Skeletal muscle satellite cell (primary cell): ENCODE results near the gene LOC128125822.
A peak's percentile ranks its signal among the peaks of the same experiment; 100 is the strongest.
"Not testable (repeated sequence)": the region's sequence is repeated elsewhere in the genome, so short reads cannot be mapped to it uniquely, and the experiment has no call there.

ENCODE experiments used
- H3K27me3 ChIP-seq: 2 replicates; pipeline ENCODE4 v1.7.0; 2013; ENCODE audit warnings: low read length; ENCODE audit not compliant: control insufficient read depth, insufficient read depth
- H3K36me3 ChIP-seq: 2 replicates; pipeline ENCODE4 v1.7.0; 2013; ENCODE audit warnings: mild to moderate bottlenecking, control low read depth, low read length; ENCODE audit not compliant: insufficient read depth
- H3K4me1 ChIP-seq: 2 replicates; pipeline ENCODE4 v1.7.0; 2013; ENCODE audit warnings: low read length; ENCODE audit not compliant: control insufficient read depth, insufficient read depth
- H3K4me2 ChIP-seq: 2 replicates; pipeline ENCODE4 v1.7.0; 2013; ENCODE audit warnings: mild to moderate bottlenecking, low read length
- H3K4me3 ChIP-seq: 2 replicates; pipeline ENCODE4 v1.7.0; 2013; ENCODE audit warnings: low read length
- H3K9ac ChIP-seq: 2 replicates; pipeline ENCODE4 v1.7.0; 2013; ENCODE audit warnings: mild to moderate bottlenecking, low read depth, low read length, moderate library complexity
- H3K9me3 ChIP-seq: replicated peaks from 2 replicates; pipeline ENCODE4 v1.7.0; 2013; ENCODE audit warnings: mild to moderate bottlenecking, control low read depth, low read length

Gene LOC128125822

GRCh38 chr6:63572044-63572746 is at the start of gene LOC128125822, which contains the start of gene PTP4A1:
LOC128125822 (plus strand) TSS chr6:63572480.
PTP4A1 (plus strand) TSS chr6:63572480; CDS start chr6:63576881, 4,401 bp downstream.
- Histone ChIP-seq H3K27me3 (no peaks in the 10 kb centered on the region), H3K9ac (peak within 1 kb of the TSS; percentile 98), H3K36me3 (peaks cover 13% of the 10 kb centered on the region), H3K4me2 (peak within 1 kb of the TSS; percentile 84), H3K4me3 (peak within 1 kb of the TSS; percentile 93), H3K9me3 (no peaks in the 10 kb centered on the region), H3K4me1 (peaks cover 14% of the 10 kb centered on the region)

- not testable (repeated sequence) for H3K9me3 ChIP-seq, H3K36me3 ChIP-seq, H3K4me2 ChIP-seq, H3K4me1 ChIP-seq, H3K9ac ChIP-seq, H3K27me3 ChIP-seq, H3K4me3 ChIP-seq
These were observed 49.4 kb upstream of the LOC128125822 start for GRCh38 chr6:63522911-63523287.

GRCh38 chr6:63523630-63524029 is 48.6 kb upstream of the LOC128125822 start:
- Histone ChIP-seq H3K4me3 (no peak overlapping the region), H3K4me2 (no peak overlapping the region), H3K4me1 (peaks cover 7% of the 10 kb centered on the region), H3K9ac (no peak overlapping the region), H3K36me3 (no peaks in the 10 kb centered on the region), H3K9me3 (no peaks in the 10 kb centered on the region), H3K27me3 (no peaks in the 10 kb centered on the region)

GRCh38 chr6:63525186-63525878 is 46.9 kb upstream of the LOC128125822 start:
- Histone ChIP-seq H3K9ac (no peak overlapping the region), H3K4me1 (peaks cover 7% of the 10 kb centered on the region), H3K27me3 (no peaks in the 10 kb centered on the region), H3K4me3 (no peak overlapping the region), H3K9me3 (no peaks in the 10 kb centered on the region), H3K4me2 (no peak overlapping the region), H3K36me3 (no peaks in the 10 kb centered on the region)

- Histone ChIP-seq H3K9me3 (no peaks in the 10 kb centered on the region), H3K27me3 (no peaks in the 10 kb centered on the region), H3K36me3 (no peaks in the 10 kb centered on the region), H3K4me2 (no peak overlapping the region), H3K4me1 (peaks cover 7% of the 10 kb centered on the region), H3K4me3 (no peak overlapping the region), H3K9ac (no peak overlapping the region)
These were observed 45.3 kb upstream of the LOC128125822 start for GRCh38 chr6:63526931-63527330.

- no peaks in the 10 kb centered on the region for H3K36me3 ChIP-seq
- no peaks in the 10 kb centered on the region for H3K9me3 ChIP-seq
- peaks cover 7% of the 10 kb centered on the region for H3K4me1 ChIP-seq
- no peak overlapping the region for H3K4me2 ChIP-seq
- H3K27me3 ChIP-seq, result no peaks in the 10 kb centered on the region
- no peak overlapping the region for H3K9ac ChIP-seq
- no peak overlapping the region for H3K4me3 ChIP-seq
These were observed 44.4 kb upstream of the LOC128125822 start for GRCh38 chr6:63527658-63528514.

- Histone ChIP-seq H3K27me3 (no peaks in the 10 kb centered on the region), H3K9ac (no peak overlapping the region), H3K4me1 (peaks cover 7% of the 10 kb centered on the region), H3K9me3 (no peaks in the 10 kb centered on the region), H3K36me3 (no peaks in the 10 kb centered on the region), H3K4me2 (no peak overlapping the region), H3K4me3 (no peak overlapping the region)
These were observed 42.8 kb upstream of the LOC128125822 start for GRCh38 chr6:63529498-63529897.

- Histone ChIP-seq H3K9me3 (no peaks in the 10 kb centered on the region), H3K4me2 (no peak overlapping the region), H3K4me1 (peaks cover 7% of the 10 kb centered on the region), H3K9ac (no peak overlapping the region), H3K4me3 (no peak overlapping the region), H3K27me3 (no peaks in the 10 kb centered on the region), H3K36me3 (no peaks in the 10 kb centered on the region)
These were observed 42.1 kb upstream of the LOC128125822 start for GRCh38 chr6:63530182-63530581.

GRCh38 chr6:63530991-63531390 is 41.3 kb upstream of the LOC128125822 start:
- no peak overlapping the region for H3K4me2 ChIP-seq
- no peaks in the 10 kb centered on the region for H3K9me3 ChIP-seq
- peaks cover 7% of the 10 kb centered on the region for H3K4me1 ChIP-seq
- H3K9ac ChIP-seq, result no peak overlapping the region
- H3K4me3 ChIP-seq, result no peak overlapping the region
- no peaks in the 10 kb centered on the region for H3K36me3 ChIP-seq
- H3K27me3 ChIP-seq, result no peaks in the 10 kb centered on the region

GRCh38 chr6:63533026-63533425 is 39.3 kb upstream of the LOC128125822 start:
- Histone ChIP-seq H3K9ac (no peak overlapping the region), H3K9me3 (no peaks in the 10 kb centered on the region), H3K27me3 (no peaks in the 10 kb centered on the region), H3K36me3 (no peaks in the 10 kb centered on the region), H3K4me3 (no peak overlapping the region), H3K4me1 (peaks cover 2% of the 10 kb centered on the region), H3K4me2 (no peak overlapping the region)

- no peaks in the 10 kb centered on the region for H3K27me3 ChIP-seq
- H3K4me1 ChIP-seq, result no peaks in the 10 kb centered on the region
- H3K4me2 ChIP-seq, result no peak overlapping the region
- H3K9me3 ChIP-seq, result no peaks in the 10 kb centered on the region
- H3K9ac ChIP-seq, result no peak overlapping the region
- no peaks in the 10 kb centered on the region for H3K36me3 ChIP-seq
- no peak overlapping the region for H3K4me3 ChIP-seq
These were observed 38.3 kb upstream of the LOC128125822 start for GRCh38 chr6:63533952-63534351.
